ENCODE data around the gene PROKR1.
"Not testable (repeated sequence)": the region's sequence is repeated elsewhere in the genome, so short reads cannot be mapped to it uniquely, and the experiment has no call there.

The PROKR1 gene

DNA sequence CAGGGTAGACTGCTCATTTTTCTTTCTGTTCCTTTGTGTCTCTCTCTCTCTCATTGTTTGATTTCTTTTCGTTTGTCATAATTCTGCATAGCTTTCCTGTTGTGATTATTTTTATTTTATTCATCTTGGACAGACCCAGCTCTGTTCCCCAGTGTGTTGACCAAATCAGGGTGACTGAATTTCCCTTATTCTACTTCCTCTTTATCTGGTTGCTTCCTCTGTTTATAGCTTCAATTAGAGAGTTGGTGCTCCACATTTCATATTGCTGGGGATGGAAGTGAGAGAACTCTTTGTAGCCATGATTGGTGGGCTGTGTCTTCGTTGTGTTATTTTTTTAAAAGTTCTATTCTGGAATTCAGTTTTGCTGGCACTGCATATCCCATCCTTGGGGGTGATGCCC is 19.1 kb downstream of the PROKR1 start:
- Histone ChIP-seq H3K27me3 (ENCODE audit: control insufficient read depth, insufficient read depth, low read length) (no peaks in the 10 kb centered on the region), H3K27ac (ENCODE audit: low read depth, low read length) (no peak overlapping the region), H3K4me3 (ENCODE audit: low read length) (no peak overlapping the region), H3K36me3 (ENCODE audit: control insufficient read depth, insufficient read depth, low read length) (no peaks in the 10 kb centered on the region), H3K4me1 (ENCODE audit: control insufficient read depth, insufficient read depth, low read length) (no peaks in the 10 kb centered on the region), H3K9ac (ENCODE audit: low read length) (no peak overlapping the region)

DNA sequence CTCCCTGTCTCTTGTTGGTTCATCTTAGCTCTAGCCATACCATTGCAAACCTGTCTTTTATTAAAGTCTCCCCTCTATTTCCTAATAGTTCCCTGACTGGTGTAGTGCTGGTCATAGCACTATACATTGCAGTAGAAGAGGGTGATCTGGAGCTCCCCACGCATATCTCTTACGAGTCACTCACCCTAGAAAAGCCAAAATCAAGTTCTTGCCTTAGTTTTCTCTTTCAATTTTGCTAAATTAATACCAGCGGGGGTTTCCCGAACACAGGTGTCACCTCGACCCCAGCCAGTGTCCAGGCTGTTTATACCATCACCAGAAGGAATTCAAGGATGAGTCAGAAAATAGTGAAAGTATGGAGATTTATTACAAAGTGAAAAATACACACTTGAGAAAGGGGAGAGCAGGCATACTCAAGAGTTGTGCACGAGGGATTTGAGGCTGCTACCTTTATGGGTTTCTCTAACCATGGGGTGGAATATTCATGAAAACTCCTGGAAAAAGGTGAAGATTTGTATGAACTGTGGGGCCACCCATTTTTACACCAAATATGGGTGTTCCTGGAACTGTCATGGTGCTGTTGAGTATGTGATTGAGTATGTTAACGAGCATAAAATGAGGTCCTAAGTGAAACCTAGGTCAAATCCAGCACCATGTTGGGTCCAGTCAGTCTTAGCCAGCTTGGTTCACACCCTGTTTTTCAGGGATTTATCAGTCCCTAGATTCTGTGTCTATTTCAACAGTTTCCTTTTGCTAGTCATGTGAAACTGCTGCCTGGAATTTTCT is 20.2 kb downstream of the PROKR1 start:
- no peak overlapping the region for H3K4me3 ChIP-seq (ENCODE audit: low read length)
- H3K27ac ChIP-seq (ENCODE audit: low read depth, low read length), result no peak overlapping the region
- no peaks in the 10 kb centered on the region for H3K27me3 ChIP-seq (ENCODE audit: control insufficient read depth, insufficient read depth, low read length)
- no peaks in the 10 kb centered on the region for H3K36me3 ChIP-seq (ENCODE audit: control insufficient read depth, insufficient read depth, low read length)
- no peak overlapping the region for H3K9ac ChIP-seq (ENCODE audit: low read length)
- no peaks in the 10 kb centered on the region for H3K4me1 ChIP-seq (ENCODE audit: control insufficient read depth, insufficient read depth, low read length)

GRCh38 chr2:68667371-68667770 is 24.0 kb downstream of the PROKR1 start:
- H3K27ac ChIP-seq (ENCODE audit: low read depth, low read length), result no peak overlapping the region
- H3K27me3 ChIP-seq (ENCODE audit: control insufficient read depth, insufficient read depth, low read length), result no peaks in the 10 kb centered on the region
- H3K4me1 ChIP-seq (ENCODE audit: control insufficient read depth, insufficient read depth, low read length), result no peaks in the 10 kb centered on the region
- H3K4me3 ChIP-seq (ENCODE audit: low read length), result no peak overlapping the region
- H3K9ac ChIP-seq (ENCODE audit: low read length), result no peak overlapping the region
- no peaks in the 10 kb centered on the region for H3K36me3 ChIP-seq (ENCODE audit: control insufficient read depth, insufficient read depth, low read length)

DNA sequence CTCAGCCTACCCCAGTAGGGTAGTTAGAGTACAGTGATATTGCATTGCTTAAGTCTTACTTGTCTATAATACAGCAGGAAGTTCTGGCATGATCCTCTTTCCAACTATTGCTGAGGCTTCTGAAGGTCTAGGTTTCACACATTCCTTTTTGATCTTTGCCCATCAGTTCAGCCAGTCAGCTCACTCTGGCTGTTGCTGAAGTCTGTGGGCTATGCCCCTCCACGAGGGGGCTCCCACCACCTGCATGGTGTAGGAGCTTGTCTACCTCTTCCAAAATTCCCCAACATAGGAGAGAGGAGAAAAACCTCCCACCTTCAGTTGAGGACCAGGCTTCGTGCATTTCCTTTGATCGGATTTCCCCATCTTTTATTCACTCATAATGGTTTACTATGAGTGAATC is 26.3 kb downstream of the PROKR1 start:
- H3K27me3 ChIP-seq (ENCODE audit: control insufficient read depth, insufficient read depth, low read length), result no peaks in the 10 kb centered on the region
- no peak overlapping the region for H3K27ac ChIP-seq (ENCODE audit: low read depth, low read length)
- no peaks in the 10 kb centered on the region for H3K4me1 ChIP-seq (ENCODE audit: control insufficient read depth, insufficient read depth, low read length)
- H3K4me3 ChIP-seq (ENCODE audit: low read length), result no peak overlapping the region
- no peaks in the 10 kb centered on the region for H3K36me3 ChIP-seq (ENCODE audit: control insufficient read depth, insufficient read depth, low read length)
- H3K9ac ChIP-seq (ENCODE audit: low read length), result no peak overlapping the region

DNA sequence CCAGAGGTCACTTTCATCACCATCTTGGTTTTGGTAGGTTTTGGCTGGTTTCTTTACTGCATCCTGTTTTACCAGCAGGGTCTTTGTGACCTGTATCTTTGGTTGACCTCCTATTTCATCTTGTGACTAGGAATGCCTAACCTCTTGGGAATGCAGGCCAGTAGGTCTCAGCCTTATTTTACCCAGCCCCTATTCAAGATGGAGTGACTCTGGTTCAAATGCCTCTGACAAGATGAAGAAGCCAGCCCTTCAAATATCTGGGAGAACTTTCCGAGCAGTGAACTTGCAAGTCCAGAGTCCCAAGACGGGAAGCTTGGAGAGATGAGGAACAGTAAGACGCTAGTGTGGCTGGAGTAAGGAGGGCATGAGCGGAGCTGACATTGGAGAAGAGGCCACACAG is 28.6 kb downstream of the PROKR1 start:
- Histone ChIP-seq H3K36me3 (ENCODE audit: control insufficient read depth, insufficient read depth, low read length) (no peaks in the 10 kb centered on the region), H3K4me3 (ENCODE audit: low read length) (no peak overlapping the region), H3K4me1 (ENCODE audit: control insufficient read depth, insufficient read depth, low read length) (no peaks in the 10 kb centered on the region), H3K27ac (ENCODE audit: low read depth, low read length) (no peak overlapping the region), H3K9ac (ENCODE audit: low read length) (no peak overlapping the region), H3K27me3 (ENCODE audit: control insufficient read depth, insufficient read depth, low read length) (no peaks in the 10 kb centered on the region)

GRCh38 chr2:68673631-68674030 is 30.3 kb downstream of the PROKR1 start:
- Histone ChIP-seq H3K27me3 (ENCODE audit: control insufficient read depth, insufficient read depth, low read length) (no peaks in the 10 kb centered on the region), H3K27ac (ENCODE audit: low read depth, low read length) (no peak overlapping the region), H3K4me3 (ENCODE audit: low read length) (no peak overlapping the region), H3K4me1 (ENCODE audit: control insufficient read depth, insufficient read depth, low read length) (no peaks in the 10 kb centered on the region), H3K36me3 (ENCODE audit: control insufficient read depth, insufficient read depth, low read length) (no peaks in the 10 kb centered on the region), H3K9ac (ENCODE audit: low read length) (no peak overlapping the region)

- Histone ChIP-seq H3K27ac (ENCODE audit: low read depth, low read length) (no peak overlapping the region), H3K4me1 (ENCODE audit: control insufficient read depth, insufficient read depth, low read length) (no peaks in the 10 kb centered on the region), H3K36me3 (ENCODE audit: control insufficient read depth, insufficient read depth, low read length) (no peaks in the 10 kb centered on the region), H3K27me3 (ENCODE audit: control insufficient read depth, insufficient read depth, low read length) (no peaks in the 10 kb centered on the region), H3K9ac (ENCODE audit: low read length) (no peak overlapping the region), H3K4me3 (ENCODE audit: low read length) (no peak overlapping the region)
Observed at GRCh38 chr2:68675470-68675869, 32.1 kb downstream of the PROKR1 start.

DNA sequence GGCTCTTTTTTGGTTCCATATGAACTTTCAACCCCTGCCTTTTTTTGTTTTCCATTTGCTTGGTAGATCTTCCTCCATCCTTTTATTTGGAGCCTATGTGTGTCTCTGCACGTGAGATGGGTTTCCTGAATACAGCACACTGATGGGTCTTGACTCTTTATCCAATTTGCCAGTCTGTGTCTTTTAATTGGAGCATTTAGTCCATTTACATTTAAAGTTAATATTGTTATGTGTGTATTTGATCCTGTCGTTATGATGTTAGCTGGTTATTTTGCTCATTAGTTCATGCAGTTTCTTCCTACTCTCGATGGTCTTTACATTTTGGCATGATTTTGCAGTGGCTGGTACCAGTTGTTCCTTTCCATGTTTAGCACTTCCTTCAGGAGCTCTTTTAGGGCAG is 34.5 kb downstream of the PROKR1 start:
- not testable (repeated sequence) for H3K4me1 ChIP-seq (ENCODE audit: control insufficient read depth, insufficient read depth, low read length); H3K36me3 ChIP-seq (ENCODE audit: control insufficient read depth, insufficient read depth, low read length); H3K27ac ChIP-seq (ENCODE audit: low read depth, low read length); H3K4me3 ChIP-seq (ENCODE audit: low read length); H3K9ac ChIP-seq (ENCODE audit: low read length); H3K27me3 ChIP-seq (ENCODE audit: control insufficient read depth, insufficient read depth, low read length)

DNA sequence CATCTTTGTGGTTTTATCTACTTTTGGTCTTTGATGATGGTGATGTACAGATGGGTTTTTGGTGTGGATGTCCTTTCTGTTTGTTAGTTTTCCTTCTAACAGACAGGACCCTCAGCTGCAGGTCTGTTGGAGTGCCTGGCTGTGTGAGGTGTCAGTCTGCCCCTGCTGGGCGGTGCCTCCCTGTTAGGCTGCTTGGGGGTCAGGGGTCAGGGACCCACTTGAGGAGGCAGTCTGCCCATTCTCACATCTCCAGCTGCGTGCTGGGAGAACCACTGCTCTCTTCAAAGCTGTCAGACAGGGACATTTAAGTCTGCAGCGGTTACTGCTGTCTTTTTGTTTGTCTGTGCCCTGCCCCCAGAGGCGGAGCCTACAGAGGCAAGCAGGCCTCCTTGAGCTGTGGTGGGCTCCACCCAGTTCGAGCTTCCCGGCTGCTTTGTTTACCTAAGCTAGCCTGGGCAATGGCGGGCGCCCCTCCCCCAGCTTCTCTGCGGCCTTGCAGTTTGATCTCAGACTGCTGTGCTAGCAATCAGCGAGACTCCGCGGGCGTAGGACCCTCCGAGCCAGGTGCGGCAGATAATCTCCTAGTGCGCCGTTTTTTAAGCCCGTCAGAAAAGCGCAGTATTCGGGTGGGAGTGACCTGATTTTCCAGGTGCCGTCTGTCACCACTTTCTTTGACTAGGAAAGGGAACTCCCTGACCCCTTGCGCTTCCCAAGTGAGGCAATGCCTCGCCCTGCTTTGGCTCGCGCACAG is 36.0 kb downstream of the PROKR1 start:
- not testable (repeated sequence) for H3K36me3 ChIP-seq (ENCODE audit: control insufficient read depth, insufficient read depth, low read length); H3K9ac ChIP-seq (ENCODE audit: low read length); H3K4me1 ChIP-seq (ENCODE audit: control insufficient read depth, insufficient read depth, low read length); H3K27me3 ChIP-seq (ENCODE audit: control insufficient read depth, insufficient read depth, low read length); H3K27ac ChIP-seq (ENCODE audit: low read depth, low read length); H3K4me3 ChIP-seq (ENCODE audit: low read length)

GRCh38 chr2:68679917-68680267 is 36.5 kb downstream of the PROKR1 start:
- not testable (repeated sequence) for H3K27ac ChIP-seq (ENCODE audit: low read depth, low read length); H3K27me3 ChIP-seq (ENCODE audit: control insufficient read depth, insufficient read depth, low read length); H3K36me3 ChIP-seq (ENCODE audit: control insufficient read depth, insufficient read depth, low read length); H3K4me1 ChIP-seq (ENCODE audit: control insufficient read depth, insufficient read depth, low read length); H3K4me3 ChIP-seq (ENCODE audit: low read length); H3K9ac ChIP-seq (ENCODE audit: low read length)

DNA sequence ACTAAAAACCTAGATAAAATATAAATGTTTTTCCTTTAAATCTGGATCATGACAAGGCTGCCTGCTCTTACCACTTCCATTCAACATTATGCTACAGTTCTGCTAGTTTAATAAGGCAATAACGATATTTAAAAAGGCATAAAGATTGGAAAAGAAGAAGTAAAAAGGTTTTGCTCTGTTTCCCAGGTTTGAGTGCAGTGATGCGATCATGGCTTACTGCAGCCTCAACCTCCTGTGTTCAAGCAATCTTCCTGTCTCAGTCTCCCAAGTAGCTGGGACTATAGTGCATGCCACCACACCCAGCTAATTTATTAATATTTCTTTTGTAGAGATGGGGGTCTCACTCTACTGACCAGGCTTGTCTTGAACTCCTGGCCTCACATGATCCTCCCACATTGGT is 40.8 kb downstream of the PROKR1 start:
- no peak overlapping the region for H3K27ac ChIP-seq (ENCODE audit: low read depth, low read length)
- H3K4me3 ChIP-seq (ENCODE audit: low read length), result no peak overlapping the region
- H3K27me3 ChIP-seq (ENCODE audit: control insufficient read depth, insufficient read depth, low read length), result no peaks in the 10 kb centered on the region
- H3K9ac ChIP-seq (ENCODE audit: low read length), result no peak overlapping the region
- H3K36me3 ChIP-seq (ENCODE audit: control insufficient read depth, insufficient read depth, low read length), result no peaks in the 10 kb centered on the region
- no peaks in the 10 kb centered on the region for H3K4me1 ChIP-seq (ENCODE audit: control insufficient read depth, insufficient read depth, low read length)

- no peaks in the 10 kb centered on the region for H3K4me1 ChIP-seq (ENCODE audit: control insufficient read depth, insufficient read depth, low read length)
- H3K9ac ChIP-seq (ENCODE audit: low read length), result no peak overlapping the region
- no peaks in the 10 kb centered on the region for H3K27me3 ChIP-seq (ENCODE audit: control insufficient read depth, insufficient read depth, low read length)
- H3K4me3 ChIP-seq (ENCODE audit: low read length), result no peak overlapping the region
- H3K27ac ChIP-seq (ENCODE audit: low read depth, low read length), result no peak overlapping the region
- H3K36me3 ChIP-seq (ENCODE audit: control insufficient read depth, insufficient read depth, low read length), result no peaks in the 10 kb centered on the region
Observed at GRCh38 chr2:68686178-68686577, 42.8 kb downstream of the PROKR1 start.

DNA sequence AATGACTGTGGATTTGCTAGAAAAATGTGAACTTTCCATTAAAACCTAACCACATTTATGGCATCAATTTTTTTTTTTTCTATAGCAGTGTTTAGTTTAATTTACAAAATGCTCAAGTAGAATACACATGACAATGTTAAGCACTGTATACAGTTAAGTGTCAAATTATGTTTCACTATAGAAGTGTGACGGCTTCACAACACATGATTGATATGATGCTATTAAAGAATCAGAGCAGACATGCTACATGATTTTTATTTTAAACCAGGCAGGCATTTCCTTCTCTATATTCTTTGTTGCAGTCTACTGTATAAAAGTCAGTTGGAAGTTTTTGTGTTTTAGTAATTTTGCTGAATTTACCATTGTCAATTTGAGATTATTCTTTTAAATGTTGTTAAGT is 43.6 kb downstream of the PROKR1 start:
- Histone ChIP-seq H3K4me1 (ENCODE audit: control insufficient read depth, insufficient read depth, low read length) (no peaks in the 10 kb centered on the region), H3K27ac (ENCODE audit: low read depth, low read length) (no peak overlapping the region)

More for the DNA sequence above, 43.6 kb downstream of the PROKR1 start:
- no peak overlapping the region for H3K9ac ChIP-seq (ENCODE audit: low read length)
- H3K27me3 ChIP-seq (ENCODE audit: control insufficient read depth, insufficient read depth, low read length), result no peaks in the 10 kb centered on the region
- H3K36me3 ChIP-seq (ENCODE audit: control insufficient read depth, insufficient read depth, low read length), result no peaks in the 10 kb centered on the region
- no peak overlapping the region for H3K4me3 ChIP-seq (ENCODE audit: low read length)
